ENCODE measurements around the gene KLHL18. TPM values are rescaled to one million over a fixed set of nuclear protein-coding genes. Genes with fewer than 3 reads are reported as not detected.

KLHL18 gene
- total RNA-seq, 1 donor from 2014 or later, result 30.2 TPM

DNA sequence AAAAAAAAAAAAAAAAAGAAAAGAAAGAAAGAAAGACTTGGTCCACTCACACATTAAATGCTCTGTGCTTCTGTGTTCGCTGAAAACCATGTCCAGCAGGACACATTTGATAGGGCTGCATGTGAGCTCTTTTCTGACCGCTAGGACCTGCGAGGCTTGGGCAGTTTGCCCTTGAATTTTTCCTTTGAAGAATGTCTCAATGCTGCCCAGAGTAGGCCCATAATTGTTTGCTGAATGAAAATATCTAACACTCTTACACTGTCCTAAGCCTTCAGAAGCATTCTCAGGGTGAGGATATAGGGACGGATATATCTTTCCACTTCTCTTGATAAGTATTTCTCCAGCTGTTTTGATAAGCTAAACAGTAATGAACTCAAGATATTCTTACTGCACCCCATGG is 6.2 kb upstream of the KLHL18 start:
- no peaks in the 10 kb centered on the region for H3K27me3 ChIP-seq (ENCODE audit: low read depth)
- ATAC-seq (peak; percentile 40 to 55), DNase-seq (no peak)
- no peaks in the 10 kb centered on the region for H3K9me3 ChIP-seq
- H3K4me3 ChIP-seq, result no peak overlapping the region
- intact Hi-C loops (cut with DNase I), result no loop called here
- peaks cover 14% of the 10 kb centered on the region for H3K36me3 ChIP-seq
- peaks cover 5% of the 10 kb centered on the region for H3K4me1 ChIP-seq
- TF ChIP-seq, protein P1, sequence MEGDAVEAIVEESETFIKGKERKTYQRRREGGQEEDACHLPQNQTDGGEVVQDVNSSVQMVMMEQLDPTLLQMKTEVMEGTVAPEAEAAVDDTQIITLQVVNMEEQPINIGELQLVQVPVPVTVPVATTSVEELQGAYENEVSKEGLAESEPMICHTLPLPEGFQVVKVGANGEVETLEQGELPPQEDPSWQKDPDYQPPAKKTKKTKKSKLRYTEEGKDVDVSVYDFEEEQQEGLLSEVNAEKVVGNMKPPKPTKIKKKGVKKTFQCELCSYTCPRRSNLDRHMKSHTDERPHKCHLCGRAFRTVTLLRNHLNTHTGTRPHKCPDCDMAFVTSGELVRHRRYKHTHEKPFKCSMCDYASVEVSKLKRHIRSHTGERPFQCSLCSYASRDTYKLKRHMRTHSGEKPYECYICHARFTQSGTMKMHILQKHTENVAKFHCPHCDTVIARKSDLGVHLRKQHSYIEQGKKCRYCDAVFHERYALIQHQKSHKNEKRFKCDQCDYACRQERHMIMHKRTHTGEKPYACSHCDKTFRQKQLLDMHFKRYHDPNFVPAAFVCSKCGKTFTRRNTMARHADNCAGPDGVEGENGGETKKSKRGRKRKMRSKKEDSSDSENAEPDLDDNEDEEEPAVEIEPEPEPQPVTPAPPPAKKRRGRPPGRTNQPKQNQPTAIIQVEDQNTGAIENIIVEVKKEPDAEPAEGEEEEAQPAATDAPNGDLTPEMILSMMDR (IDR thresholded peaks at IDR 0.05), result no peak
- no peak overlapping the region for H3K27ac ChIP-seq

- Histone ChIP-seq H3K27me3 (ENCODE audit: low read depth) (no peaks in the 10 kb centered on the region), H3K4me3 (no peak overlapping the region)
- no peak for DNase-seq
Measured at GRCh38 chr3:47280519-47280918, 2.2 kb upstream of the KLHL18 start.

GRCh38 chr3:47283193-47283537 is 421 bp downstream of the KLHL18 start:
- no peaks in the 10 kb centered on the region for H3K27me3 ChIP-seq (ENCODE audit: low read depth)

More at GRCh38 chr3:47280519-47280918, 2.2 kb upstream of the KLHL18 start:
- intact Hi-C loops (cut with DNase I), result no loop called here
- Histone ChIP-seq H3K36me3 (no peaks in the 10 kb centered on the region), H3K27ac (no peak overlapping the region), H3K9me3 (no peaks in the 10 kb centered on the region), H3K4me1 (peaks cover 34% of the 10 kb centered on the region)
- ATAC-seq, result no peak
- TF ChIP-seq, protein P1 (IDR thresholded peaks at IDR 0.05), result no peak

GRCh38 chr3:47283591-47284364 is 1.0 kb downstream of the KLHL18 start:
- Histone ChIP-seq H3K9me3 (no peaks in the 10 kb centered on the region), H3K36me3 (peaks cover 15% of the 10 kb centered on the region), H3K4me1 (peaks cover 49% of the 10 kb centered on the region), H3K4me3 (peak overlapping the region; percentile 89), H3K27ac (peak overlapping the region; percentile 98), H3K27me3 (ENCODE audit: low read depth) (no peaks in the 10 kb centered on the region)
- no peak for ATAC-seq
- DNase-seq, result no peak
- TF ChIP-seq, protein P1 (IDR thresholded peaks at IDR 0.05), result no peak
- intact Hi-C loops (cut with DNase I), result no loop called here

More at GRCh38 chr3:47283193-47283537, 421 bp downstream of the KLHL18 start:
- Histone ChIP-seq H3K27ac (peak overlapping the region; percentile 98), H3K4me1 (peaks cover 45% of the 10 kb centered on the region), H3K36me3 (peaks cover 10% of the 10 kb centered on the region), H3K4me3 (peak overlapping the region; percentile 89), H3K9me3 (no peaks in the 10 kb centered on the region)
- peak in 1 of 2 donors; percentile 11 for ATAC-seq
- TF ChIP-seq, protein P1 (IDR thresholded peaks at IDR 0.05), result no peak
- DNase-seq, result peak; percentile 50
- intact Hi-C loops (cut with DNase I), result no loop called here

- Histone ChIP-seq H3K27ac (no peak overlapping the region), H3K27me3 (ENCODE audit: low read depth) (no peaks in the 10 kb centered on the region), H3K4me1 (peaks cover 28% of the 10 kb centered on the region), H3K36me3 (peaks cover 24% of the 10 kb centered on the region), H3K9me3 (no peaks in the 10 kb centered on the region), H3K4me3 (no peak overlapping the region)
- no peak for DNase-seq
- TF ChIP-seq, protein P1 (IDR thresholded peaks at IDR 0.05), result no peak
- peak in 1 of 2 donors; percentile 45 for ATAC-seq
- intact Hi-C loops (cut with DNase I), result no loop called here
Measured at GRCh38 chr3:47288966-47289910, 6.5 kb downstream of the KLHL18 start.
